ENCODE results near the gene SLC35A5. TPM values are rescaled to one million over a fixed set of nuclear protein-coding genes. Genes with fewer than 3 reads are reported as not detected.

Gene SLC35A5
- total RNA-seq, 1 donor from 2014 or later, result 31.6 TPM

- Mint-ChIP-seq H3K4me1 (ENCODE audit: unreplicated experiment) (no peaks in the 10 kb centered on the region), H3K9me3 (no peaks in the 10 kb centered on the region), H3K27ac (no peak overlapping the region), H3K36me3 (peaks cover 24% of the 10 kb centered on the region), H3K27me3 (no peaks in the 10 kb centered on the region), H3K4me3 (no peak overlapping the region)
- no peak for TF ChIP-seq CTCF (conservative IDR thresholded peaks at IDR 0.05)
- DNase-seq (ENCODE audit: extremely low spot score, unreplicated experiment), result no peak
These were observed 33.0 kb downstream of the SLC35A5 start for GRCh38 chr3:112594856-112595255.

- no peak overlapping the region for H3K27ac Mint-ChIP-seq
These were observed 36.1 kb downstream of the SLC35A5 start for GRCh38 chr3:112597945-112598344.

GRCh38 chr3:112598731-112599130, 36.9 kb downstream of the SLC35A5 start:
- TF ChIP-seq CTCF (conservative IDR thresholded peaks at IDR 0.05), result no peak
- no peak for DNase-seq (ENCODE audit: extremely low spot score, unreplicated experiment)
- Mint-ChIP-seq H3K4me1 (ENCODE audit: unreplicated experiment) (no peaks in the 10 kb centered on the region), H3K9me3 (no peaks in the 10 kb centered on the region), H3K27me3 (no peaks in the 10 kb centered on the region), H3K4me3 (no peak overlapping the region), H3K27ac (no peak overlapping the region), H3K36me3 (peaks cover 4% of the 10 kb centered on the region)

More at GRCh38 chr3:112597945-112598344, 36.1 kb downstream of the SLC35A5 start:
- Mint-ChIP-seq H3K4me3 (no peak overlapping the region), H3K27me3 (no peaks in the 10 kb centered on the region), H3K36me3 (peaks cover 6% of the 10 kb centered on the region), H3K9me3 (no peaks in the 10 kb centered on the region), H3K4me1 (ENCODE audit: unreplicated experiment) (no peaks in the 10 kb centered on the region)
- no peak for DNase-seq (ENCODE audit: extremely low spot score, unreplicated experiment)
- no peak for TF ChIP-seq CTCF (conservative IDR thresholded peaks at IDR 0.05)

GRCh38 chr3:112602217-112602838, 40.5 kb downstream of the SLC35A5 start:
- TF ChIP-seq CTCF (conservative IDR thresholded peaks at IDR 0.05), result no peak
- no peak overlapping the region for H3K27ac Mint-ChIP-seq
- H3K9me3 Mint-ChIP-seq, result no peaks in the 10 kb centered on the region
- peaks cover 3% of the 10 kb centered on the region for H3K36me3 Mint-ChIP-seq
- peaks cover 12% of the 10 kb centered on the region for H3K4me1 Mint-ChIP-seq (ENCODE audit: unreplicated experiment)
- H3K27me3 Mint-ChIP-seq, result no peaks in the 10 kb centered on the region
- no peak overlapping the region for H3K4me3 Mint-ChIP-seq
- no peak for DNase-seq (ENCODE audit: extremely low spot score, unreplicated experiment)

- H3K27ac Mint-ChIP-seq, result peak overlapping the region; percentile 29
- H3K4me3 Mint-ChIP-seq, result peak overlapping the region; percentile 24
- H3K27me3 Mint-ChIP-seq, result no peaks in the 10 kb centered on the region
- H3K36me3 Mint-ChIP-seq, result peaks cover 5% of the 10 kb centered on the region
- peaks cover 12% of the 10 kb centered on the region for H3K4me1 Mint-ChIP-seq (ENCODE audit: unreplicated experiment)
- TF ChIP-seq CTCF (conservative IDR thresholded peaks at IDR 0.05), result no peak
- DNase-seq (ENCODE audit: extremely low spot score, unreplicated experiment), result no peak
- no peaks in the 10 kb centered on the region for H3K9me3 Mint-ChIP-seq
These were observed 42.7 kb downstream of the SLC35A5 start for GRCh38 chr3:112604536-112604935.
